Activated CD4-positive, alpha-beta T cell treated with anti-CD3 and anti-CD28 coated beads for 36 hours (primary cell): Measurements from ENCODE around the gene TRMO. TPM values are rescaled to one million over a fixed set of nuclear protein-coding genes. Genes with fewer than 3 reads are reported as not detected.
"Not testable (repeated sequence)": the region's sequence is repeated elsewhere in the genome, so short reads cannot be mapped to it uniquely, and the experiment has no call there.

Experiments used
- ATAC-seq: fragments of 200-7000 bp; cut with Tn5 transposase; one replicate; pipeline ENCODE4 v1.10.0; 2021; ENCODE audit warnings: mild to moderate bottlenecking, moderate library complexity
- CTCF ChIA-PET: fragments of 350-600 bp; sonication (Branson Sonifier 250); formaldehyde crosslinking; loops from one replicate; lab custom pipeline; 2021; ENCODE audit warnings: antibody characterized with exemption; lab: Charles Lee
- POLR2A ChIA-PET: fragments of 350-600 bp; sonication (Branson Sonifier 250); formaldehyde crosslinking; loops from one replicate; lab custom pipeline; 2021; ENCODE audit warnings: antibody characterized with exemption, inconsistent platforms; lab: Charles Lee
- DNase-seq: peaks from one replicate; pipeline ENCODE4 v3.0.0-alpha.2; 2020
- H3K27ac Mint-ChIP-seq: one replicate; pipeline ENCODE4 v1.8.0; 2021; ENCODE audit warnings: mixed read lengths
- H3K27me3 Mint-ChIP-seq: one replicate; pipeline ENCODE4 v1.8.0; 2021; ENCODE audit warnings: mixed read lengths
- H3K36me3 Mint-ChIP-seq: one replicate; pipeline ENCODE4 v1.8.0; 2021; ENCODE audit warnings: low read depth, mixed read lengths
- H3K4me1 Mint-ChIP-seq: one replicate; pipeline ENCODE4 v1.8.0; 2021; ENCODE audit warnings: mixed read lengths
- H3K4me3 Mint-ChIP-seq: one replicate; pipeline ENCODE4 v1.8.0; 2021; ENCODE audit warnings: mild to moderate bottlenecking, moderate library complexity, mixed read lengths
- H3K9me3 Mint-ChIP-seq: one replicate; pipeline ENCODE4 v1.8.0; 2021; ENCODE audit warnings: low read depth, mixed read lengths
- intact Hi-C, 2 experiments: fragments of 100-400 bp; cut with DNase I in 1 of 2; cut with micrococcal nuclease in 1 of 2; formaldehyde crosslinking; loops; one replicate each; pipeline versions ENCODE4 v1.14.2 to v1.15.1; 2022 to 2024; cut with DNase I, micrococcal nuclease
- total RNA-seq, 2 experiments: library from RNA; stranded (reverse); gene quantifications; one replicate each; pipeline ENCODE4 v1.2.3, GENCODE V29; 2021

Gene TRMO
- total RNA-seq, 2 experiments from 2014 or later = 13.9 to 20.7 TPM

DNA sequence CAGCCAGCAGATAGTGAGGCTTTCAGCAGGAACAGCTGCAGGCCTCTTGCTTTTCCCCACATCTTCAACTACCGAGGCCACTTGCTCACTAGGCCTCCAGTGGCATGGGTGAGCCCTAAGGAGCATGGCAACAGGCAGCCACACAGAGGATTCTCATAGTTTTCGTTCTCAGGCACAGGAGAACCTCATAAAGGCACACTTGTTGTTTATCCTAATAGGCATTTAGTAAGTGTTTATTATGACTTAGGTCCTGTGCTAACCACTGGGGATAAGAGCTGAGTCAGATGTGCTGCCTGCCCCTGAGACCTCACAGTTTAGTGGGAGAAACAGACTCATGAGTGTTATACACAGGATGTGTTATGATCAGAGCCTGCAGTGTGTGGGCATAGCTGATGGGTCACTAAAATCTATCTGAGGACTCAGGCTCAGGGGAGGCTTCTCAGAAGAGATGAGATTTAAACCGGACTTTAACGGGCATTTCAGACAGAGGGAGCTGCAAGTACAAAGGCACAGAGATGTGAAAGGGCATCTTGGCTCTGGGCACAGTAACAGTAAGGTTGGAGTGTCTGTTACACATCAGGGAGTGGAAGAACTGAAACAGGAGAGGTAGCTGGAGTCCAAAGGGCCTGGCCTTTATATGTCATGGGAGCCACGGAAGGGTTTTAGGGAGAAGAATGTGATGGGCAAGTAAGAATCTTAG is 36.7 kb upstream of the TRMO start:
- ATAC-seq = peak; percentile 67
- H3K27me3 Mint-ChIP-seq = no peaks in the 10 kb centered on the region
- H3K36me3 Mint-ChIP-seq = no peaks in the 10 kb centered on the region

DNA sequence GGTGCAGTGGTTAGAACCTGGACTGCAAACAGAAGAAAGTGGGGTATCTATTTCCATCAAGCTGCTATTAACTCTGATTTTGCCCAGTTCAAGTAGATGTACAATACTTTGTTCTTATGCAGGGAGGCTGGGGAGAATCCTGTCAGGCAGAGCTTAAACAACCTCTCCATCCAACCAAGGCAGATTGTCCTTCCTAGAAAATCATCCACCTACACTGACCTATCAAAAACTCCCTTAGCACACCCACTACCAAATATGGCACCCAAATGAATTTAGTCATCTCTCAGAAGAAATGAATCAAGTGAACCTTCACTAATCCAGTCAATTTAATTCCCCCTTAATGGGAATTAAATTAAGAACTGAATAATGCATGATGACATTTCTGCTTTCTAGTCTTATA is 34.0 kb upstream of the TRMO start:
- Mint-ChIP-seq H3K36me3 (no peaks in the 10 kb centered on the region), H3K27me3 (no peaks in the 10 kb centered on the region), H3K4me1 (peaks cover 9% of the 10 kb centered on the region), H3K4me3 (no peak overlapping the region), H3K9me3 (no peaks in the 10 kb centered on the region), H3K27ac (no peak overlapping the region)
- DNase-seq (no peak), ATAC-seq (no peak)
- CTCF ChIA-PET = interaction anchor here (0.6 to 4.1 kb wide), 8 partner anchors 8 to 743 kb away, joined by 3 to 49 read pairs (median 4); partner anchors contain the start of genes ANP32B and TRMO
- POLR2A ChIA-PET = interaction anchor here (0.6 kb wide), 1 partner anchor 145 kb away, joined by 3 read pairs; no protein-coding TSS in a partner anchor
- intact Hi-C loops = no loop called here

More for the DNA sequence above, 36.7 kb upstream of the TRMO start:
- ChIA-PET CTCF (interaction anchor here (0.6 to 3.4 kb wide), 7 partner anchors 8 to 420 kb away, joined by 3 to 24 read pairs (median 5); partner anchors contain the start of gene TRMO), POLR2A (no interaction called here)
- H3K27ac Mint-ChIP-seq = no peak overlapping the region
- H3K4me3 Mint-ChIP-seq = no peak overlapping the region
- intact Hi-C loops = no loop called here
- H3K4me1 Mint-ChIP-seq = peaks cover 9% of the 10 kb centered on the region
- DNase-seq = no peak
- H3K9me3 Mint-ChIP-seq = no peaks in the 10 kb centered on the region

DNA sequence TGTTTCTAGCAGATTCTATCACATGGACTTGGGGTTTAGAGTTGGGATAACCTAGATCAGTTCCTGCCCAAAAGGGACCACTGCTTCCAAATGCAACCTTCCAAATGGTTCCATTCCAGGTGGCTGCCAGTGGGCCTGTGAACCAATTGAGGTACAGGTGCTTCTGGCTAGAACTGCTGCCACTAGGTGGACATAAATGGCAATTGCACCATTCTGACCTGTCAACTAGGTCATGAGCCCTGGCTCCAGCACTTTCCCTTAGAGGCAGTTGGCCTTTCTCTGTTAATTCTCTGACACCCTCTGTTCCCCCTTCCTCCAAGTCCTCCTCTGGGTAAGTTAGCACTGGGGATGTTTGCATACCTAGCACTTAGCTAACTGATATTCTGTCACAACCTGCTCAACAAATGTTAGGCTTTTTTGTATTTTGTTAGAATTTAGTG is 32.3 kb upstream of the TRMO start:
- ChIA-PET CTCF (interaction anchor here (0.6 to 4.1 kb wide), 14 partner anchors 8 to 445 kb away, joined by 3 to 49 read pairs (median 5); partner anchors contain the start of gene TRMO), POLR2A (no interaction called here)
- no peak overlapping the region for H3K27ac Mint-ChIP-seq
- intact Hi-C loops = loop anchor here (1.0 kb wide), 3 partner anchors 31 to 244 kb away; no protein-coding TSS in a partner anchor
- H3K4me3 Mint-ChIP-seq = no peak overlapping the region
- H3K36me3 Mint-ChIP-seq = no peaks in the 10 kb centered on the region
- H3K4me1 Mint-ChIP-seq = peaks cover 9% of the 10 kb centered on the region
- ATAC-seq (peak; percentile 90), DNase-seq (peak; percentile 69)
- H3K27me3 Mint-ChIP-seq = no peaks in the 10 kb centered on the region
- H3K9me3 Mint-ChIP-seq = no peaks in the 10 kb centered on the region

DNA sequence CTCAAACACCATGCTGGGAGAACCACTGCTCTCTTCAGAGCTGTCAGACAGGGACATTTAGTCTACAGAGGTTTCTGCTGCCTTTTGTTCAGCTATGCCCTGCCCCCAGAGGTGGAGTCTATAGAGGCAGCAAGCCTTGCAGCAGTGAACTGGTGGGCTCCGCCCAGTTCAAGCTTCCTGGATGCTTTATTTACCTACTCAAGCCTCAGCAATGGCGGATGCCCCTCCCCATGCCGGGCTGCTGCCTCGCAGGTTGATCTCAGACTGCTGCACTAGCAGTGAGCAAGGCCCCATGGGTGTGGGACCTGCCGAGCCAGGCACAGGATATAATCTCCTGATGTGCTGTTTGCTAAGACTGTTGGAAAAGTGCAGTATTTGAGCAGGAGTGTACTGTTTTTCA is 28.6 kb upstream of the TRMO start:
- H3K4me1 Mint-ChIP-seq = not testable (repeated sequence)
- ATAC-seq = peak; percentile 58

DNA sequence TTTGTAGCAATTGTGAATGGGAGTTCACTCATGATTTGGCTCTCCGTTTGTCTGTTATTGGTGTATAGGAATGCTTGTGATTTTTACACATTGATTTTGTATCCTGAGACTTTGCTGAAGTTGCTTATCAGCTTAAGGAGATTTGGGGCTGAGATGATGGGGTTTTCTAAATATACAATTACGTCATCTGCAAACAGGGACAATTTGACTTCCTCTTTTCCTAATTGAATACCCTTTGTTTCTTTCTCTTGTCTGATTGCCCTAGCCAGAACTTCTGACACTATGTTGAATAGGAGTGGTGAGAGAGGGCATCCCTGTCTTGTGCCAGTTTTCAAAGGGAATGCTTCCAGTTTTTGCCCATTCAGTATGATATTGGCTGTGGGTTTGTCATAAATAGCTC is 24.8 kb upstream of the TRMO start:
- CTCF ChIA-PET = interaction anchor here (1.0 kb wide), 1 partner anchor 23 kb away, joined by 3 read pairs; no protein-coding TSS in a partner anchor
- H3K9me3 Mint-ChIP-seq, intact Hi-C loops, ATAC-seq, POLR2A ChIA-PET, H3K36me3 Mint-ChIP-seq, DNase-seq, H3K4me3 Mint-ChIP-seq, H3K27ac Mint-ChIP-seq, H3K4me1 Mint-ChIP-seq, H3K27me3 Mint-ChIP-seq: not testable (repeated sequence)

More for the DNA sequence above, 28.6 kb upstream of the TRMO start:
- H3K4me3 Mint-ChIP-seq, H3K36me3 Mint-ChIP-seq, H3K9me3 Mint-ChIP-seq, H3K27ac Mint-ChIP-seq, DNase-seq, intact Hi-C loops, H3K27me3 Mint-ChIP-seq, POLR2A ChIA-PET: not testable (repeated sequence)
- CTCF ChIA-PET = interaction anchor here (1.1 to 2.1 kb wide), 5 partner anchors 9 to 60 kb away, joined by 4 to 6 read pairs (median 4); partner anchors contain the start of gene TRMO

DNA sequence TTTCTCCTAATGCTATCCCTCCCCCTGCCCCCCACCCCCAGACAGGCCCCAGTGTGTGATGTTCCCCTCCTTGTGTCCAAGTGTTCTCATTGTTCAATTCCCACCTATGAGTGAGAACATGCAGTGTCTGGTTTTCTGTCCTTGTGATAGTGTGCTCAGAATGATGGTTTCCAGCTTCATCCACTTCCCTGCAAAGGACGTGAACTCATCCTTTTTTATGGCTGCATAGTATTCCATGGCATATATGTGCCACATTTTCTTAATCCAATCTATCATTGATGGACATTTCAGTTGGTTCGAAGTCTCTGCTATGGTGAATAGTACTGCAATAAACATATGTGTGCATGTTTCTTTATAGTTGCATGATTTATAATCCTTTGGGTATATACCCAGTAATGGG is 23.2 kb upstream of the TRMO start:
- CTCF ChIA-PET, H3K27ac Mint-ChIP-seq, intact Hi-C loops, H3K27me3 Mint-ChIP-seq, DNase-seq, H3K4me3 Mint-ChIP-seq, POLR2A ChIA-PET, H3K4me1 Mint-ChIP-seq, ATAC-seq, H3K9me3 Mint-ChIP-seq, H3K36me3 Mint-ChIP-seq: not testable (repeated sequence)

DNA sequence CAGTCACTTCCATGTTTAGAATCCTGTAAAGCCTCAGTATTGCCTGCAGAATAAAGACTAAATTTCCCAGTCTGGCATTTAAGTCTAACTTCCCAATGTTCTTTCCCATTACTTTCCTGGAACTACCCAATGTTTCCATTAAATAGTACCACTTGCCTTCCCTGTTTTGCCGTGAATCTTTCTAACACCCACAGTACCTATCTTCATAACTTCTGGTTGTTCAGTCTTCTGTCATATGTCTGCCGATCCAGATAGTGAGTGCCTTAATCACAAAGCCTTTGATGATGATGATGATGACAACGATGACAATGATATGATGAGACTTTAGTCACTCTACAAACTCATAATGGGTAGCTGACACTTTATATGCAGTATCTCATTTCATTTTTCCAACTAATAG is 22.3 kb upstream of the TRMO start:
- Mint-ChIP-seq H3K4me3 (no peak overlapping the region), H3K9me3 (no peaks in the 10 kb centered on the region), H3K27me3 (no peaks in the 10 kb centered on the region), H3K36me3 (no peaks in the 10 kb centered on the region), H3K4me1 (no peaks in the 10 kb centered on the region), H3K27ac (no peak overlapping the region)
- intact Hi-C loops = no loop called here
- peak; percentile 26 for ATAC-seq
- DNase-seq = no peak
- CTCF ChIA-PET = interaction anchor here (0.6 to 1.7 kb wide), 4 partner anchors 10 to 44 kb away, joined by 3 to 6 read pairs (median 4); no protein-coding TSS in a partner anchor
- POLR2A ChIA-PET = no interaction called here

DNA sequence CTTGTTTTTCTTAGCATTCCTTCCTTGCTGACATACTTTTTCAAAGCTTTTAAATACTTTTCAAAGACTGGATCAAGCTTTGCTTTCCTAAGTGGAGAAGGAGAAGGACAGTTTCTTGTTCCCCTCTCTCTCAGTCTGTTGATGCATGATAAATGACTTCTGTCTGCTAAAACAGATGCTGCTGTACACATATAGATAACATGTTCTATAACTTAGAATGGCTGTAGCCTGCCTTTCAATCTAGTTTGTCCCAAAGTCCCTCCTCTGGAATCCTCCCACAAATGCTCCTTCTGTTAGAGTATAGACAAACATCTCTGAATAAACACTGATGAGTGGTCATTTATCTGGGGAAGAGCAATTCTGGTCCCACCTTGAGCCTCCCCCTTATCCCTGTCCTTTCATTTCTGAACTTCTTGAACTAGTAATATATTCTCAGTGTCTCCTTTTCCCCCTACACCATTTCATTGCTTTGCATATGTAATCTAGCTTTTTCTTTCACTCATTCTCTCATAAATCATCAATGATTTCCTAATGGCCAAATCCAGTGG is 21.1 kb upstream of the TRMO start:
- no peaks in the 10 kb centered on the region for H3K27me3 Mint-ChIP-seq
- no peak overlapping the region for H3K27ac Mint-ChIP-seq
- ChIA-PET CTCF (interaction anchor here (0.8 to 2.4 kb wide), 5 partner anchors 12 to 39 kb away, joined by 3 to 11 read pairs (median 4); no protein-coding TSS in a partner anchor), POLR2A (no interaction called here)
- ATAC-seq = no peak
- no peak for DNase-seq
- H3K36me3 Mint-ChIP-seq = no peaks in the 10 kb centered on the region
- no peaks in the 10 kb centered on the region for H3K9me3 Mint-ChIP-seq
- H3K4me3 Mint-ChIP-seq = no peak overlapping the region
- intact Hi-C loops = no loop called here
- peaks cover 5% of the 10 kb centered on the region for H3K4me1 Mint-ChIP-seq

DNA sequence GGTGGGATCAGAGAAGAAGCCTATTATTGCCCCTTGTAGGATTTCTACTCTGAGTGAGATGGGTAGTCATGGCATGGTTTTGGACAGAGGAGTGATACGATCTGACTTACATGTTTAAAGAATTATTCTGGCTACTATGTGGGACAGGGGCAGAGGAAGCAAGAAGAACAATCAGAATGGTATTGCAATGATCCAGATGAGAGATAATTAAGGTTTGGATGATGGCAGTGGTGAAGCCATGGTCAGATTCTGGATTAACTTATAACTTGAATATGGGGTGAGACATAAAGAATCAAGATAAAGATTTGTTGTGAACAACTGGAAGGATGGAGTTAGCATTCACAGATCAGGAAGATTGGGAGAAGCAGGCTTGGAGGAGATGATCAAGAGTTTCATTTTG is 19.0 kb upstream of the TRMO start:
- H3K27me3 Mint-ChIP-seq = no peaks in the 10 kb centered on the region
- DNase-seq (no peak), ATAC-seq (no peak)
- H3K4me3 Mint-ChIP-seq = no peak overlapping the region
- ChIA-PET CTCF (interaction anchor here (1.4 to 8.0 kb wide), 3 partner anchors 18 to 40 kb away, joined by 3 to 64 read pairs (median 11); partner anchors contain the start of gene TRMO), POLR2A (no interaction called here)
- H3K4me1 Mint-ChIP-seq = peaks cover 21% of the 10 kb centered on the region
- H3K9me3 Mint-ChIP-seq = no peaks in the 10 kb centered on the region
- H3K36me3 Mint-ChIP-seq = no peaks in the 10 kb centered on the region
- H3K27ac Mint-ChIP-seq = no peak overlapping the region
- intact Hi-C loops = no loop called here

DNA sequence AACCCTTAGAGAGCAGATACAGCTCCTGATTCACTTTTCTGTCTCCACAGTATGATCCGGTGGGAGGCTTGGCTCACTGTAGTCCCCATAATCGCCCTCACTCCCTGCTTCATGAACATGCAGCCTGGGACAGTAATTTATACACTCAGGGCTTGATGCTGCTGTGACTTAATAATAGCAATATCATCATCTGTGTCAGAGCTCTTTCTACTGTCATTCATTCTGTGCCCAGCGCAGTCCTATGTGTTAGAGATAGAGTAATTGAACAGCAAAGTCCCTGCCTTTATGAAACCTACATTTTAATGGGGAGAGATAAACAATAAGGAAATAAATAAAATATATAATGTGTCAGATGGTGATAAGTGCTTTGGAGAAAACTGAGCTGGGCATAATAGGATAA is 18.4 kb upstream of the TRMO start:
- Mint-ChIP-seq H3K9me3 (no peaks in the 10 kb centered on the region), H3K27ac (no peak overlapping the region)
- POLR2A ChIA-PET = no interaction called here

DNA sequence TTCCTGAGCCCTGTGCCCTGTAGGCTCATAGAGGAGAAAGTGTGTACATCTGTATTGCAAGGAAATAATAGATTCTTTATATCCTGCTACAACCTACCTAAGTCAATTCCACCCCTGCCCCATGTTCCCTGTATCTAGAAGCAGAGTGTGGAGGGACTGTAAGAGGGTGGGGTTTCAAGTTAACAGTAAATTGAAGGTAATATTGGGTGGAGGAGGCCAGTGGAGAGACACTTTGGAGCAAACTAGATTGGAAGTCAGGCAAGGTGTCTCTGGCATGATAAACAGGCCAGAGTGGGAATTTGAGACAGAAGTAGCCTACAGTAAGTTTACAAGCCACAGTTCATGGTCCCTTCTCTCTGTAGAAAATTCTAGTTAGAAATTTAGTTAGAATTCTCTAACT is 17.9 kb upstream of the TRMO start:
- CTCF ChIA-PET = interaction anchor here (1.1 to 8.0 kb wide), 3 partner anchors 11 to 18 kb away, joined by 3 to 64 read pairs (median 4); partner anchors contain the start of gene TRMO
- Mint-ChIP-seq H3K4me3 (no peak overlapping the region), H3K27ac (no peak overlapping the region), H3K36me3 (no peaks in the 10 kb centered on the region), H3K27me3 (no peaks in the 10 kb centered on the region), H3K4me1 (peaks cover 26% of the 10 kb centered on the region), H3K9me3 (no peaks in the 10 kb centered on the region)
- POLR2A ChIA-PET = no interaction called here
- intact Hi-C loops = no loop called here
- DNase-seq (no peak), ATAC-seq (no peak)

More for the DNA sequence above, 18.4 kb upstream of the TRMO start:
- CTCF ChIA-PET = interaction anchor here (1.1 to 8.0 kb wide), 4 partner anchors 11 to 40 kb away, joined by 3 to 64 read pairs (median 4); partner anchors contain the start of gene TRMO
- H3K4me1 Mint-ChIP-seq = peaks cover 24% of the 10 kb centered on the region
- no peak overlapping the region for H3K4me3 Mint-ChIP-seq
- H3K36me3 Mint-ChIP-seq = no peaks in the 10 kb centered on the region
- ATAC-seq (no peak), DNase-seq (no peak)
- no peaks in the 10 kb centered on the region for H3K27me3 Mint-ChIP-seq
- intact Hi-C loops = no loop called here
